GM12878 (cell line): ENCODE measurements around the gene OR2AT4. TPM values are rescaled to one million over a fixed set of nuclear protein-coding genes. Genes with fewer than 3 reads are reported as not detected.
A peak's percentile ranks its signal among the peaks of the same experiment; 100 is the strongest.
"Not testable (repeated sequence)": the region's sequence is repeated elsewhere in the genome, so short reads cannot be mapped to it uniquely, and the experiment has no call there.

ENCODE experiments used
- ATAC-seq: fragments of 200-7000 bp; cut with Tn5 transposase; 3 replicates; pipeline ENCODE4 v1.9.1; 2020; ENCODE audit warnings: mild to moderate bottlenecking, moderate library complexity
- BruUV-seq: library from RNA; stranded (reverse); fragments of 400-500 nt; replicated peaks from 2 replicates; lab custom pipeline; 2021; lab: Mats Ljungman, UMichigan
- CTCF ChIA-PET: fragments of 300-600 bp; sonication (Branson Sonifier 250); formaldehyde crosslinking; extraction: SDS; loops from one replicate; lab custom pipeline; 2021; ENCODE audit warnings: inconsistent platforms; lab: Yijun Ruan, JAX
- POLR2A ChIA-PET: fragments of 350-600 bp; formaldehyde crosslinking; extraction: SDS; loops from one replicate; lab custom pipeline; 2021; ENCODE audit warnings: inconsistent platforms; lab: Charles Lee
- RAD21 ChIA-PET: fragments of 300-600 bp; sonication (Branson Sonifier 250); formaldehyde crosslinking; loops from one replicate; lab custom pipeline; 2023; ENCODE audit warnings: antibody characterized with exemption; ENCODE audit not compliant: unreplicated experiment; lab: Charles Lee
- SMC1A ChIA-PET: fragments of 300-600 bp; sonication (Branson Sonifier 250); formaldehyde crosslinking; loops from one replicate; lab custom pipeline; 2023; ENCODE audit not compliant: unreplicated experiment, uncharacterized antibody; lab: Charles Lee
- DNase-seq: peaks from one replicate; pipeline ENCODE4 v3.0.0-alpha.2; 2011; ENCODE audit warnings: low read depth, low spot score
- FAIRE-seq: peaks from 3 replicates; lab custom pipeline; 2011; peaks lifted over from hg19 to GRCh38; lab: Jason Lieb, UNC
- H2AFZ ChIP-seq: 2 replicates; pipeline ENCODE4 v1.6.0; 2011; ENCODE audit warnings: low read depth, low read length, control low read depth; ENCODE audit not compliant: control insufficient read depth
- H3K27ac ChIP-seq: 2 replicates; pipeline ENCODE4 v1.5.1; 2011; ENCODE audit warnings: control low read depth; ENCODE audit not compliant: control insufficient read depth, insufficient read depth
- H3K27me3 ChIP-seq, 2 experiments: replicated peaks in 1 of 2; 2 replicates each; pipeline versions ENCODE4 v1.6.0 to v1.6.1; 2011; ENCODE audit warnings: low read length in 1 of 2; ENCODE audit not compliant: control insufficient read depth in 2 of 2, insufficient read depth in 2 of 2
- H3K36me3 ChIP-seq, 2 experiments: 2 replicates each; pipeline ENCODE4 v1.5.1; 2011; ENCODE audit warnings: low read length in 1 of 2; ENCODE audit not compliant: control insufficient read depth in 2 of 2, insufficient read depth in 2 of 2
- H3K4me1 ChIP-seq: 2 replicates; pipeline ENCODE4 v1.6.1; 2011; ENCODE audit warnings: mild to moderate bottlenecking, low read length, moderate library complexity, mixed read lengths; ENCODE audit not compliant: control insufficient read depth, insufficient read depth
- H3K4me2 ChIP-seq: 2 replicates; pipeline ENCODE4 v1.6.0; 2011; ENCODE audit warnings: control low read depth; ENCODE audit not compliant: control insufficient read depth, insufficient read depth
- H3K4me3 ChIP-seq: fragments of 200-600 bp; sonication (generic); 2 replicates; pipeline ENCODE4 v1.5.1; 2016
- H3K79me2 ChIP-seq: 2 replicates; pipeline ENCODE4 v1.6.0; 2011; ENCODE audit warnings: low read length; ENCODE audit not compliant: control insufficient read depth, insufficient read depth
- H3K9ac ChIP-seq: 2 replicates; pipeline ENCODE4 v1.8.0; 2011; ENCODE audit warnings: low read length, control low read depth, mixed read lengths; ENCODE audit not compliant: control insufficient read depth, insufficient read depth
- H3K9me3 ChIP-seq: replicated peaks from 3 replicates; pipeline ENCODE4 v1.5.1; 2011; ENCODE audit warnings: mild to moderate bottlenecking, low read length; ENCODE audit not compliant: control insufficient read depth, insufficient read depth
- H4K20me1 ChIP-seq: 2 replicates; pipeline ENCODE4 v1.6.0; 2011; ENCODE audit not compliant: control insufficient read depth, insufficient read depth
- SMARCA5 ChIP-seq: fragments of 450-650 bp; IDR thresholded peaks from 2 replicates; pipeline ENCODE4 v1.6.1; 2017; ENCODE audit warnings: mild to moderate bottlenecking
- STAT1 ChIP-seq: fragments of 450-650 bp; conservative IDR thresholded peaks from 2 replicates; pipeline ENCODE4 v1.6.1; 2014; ENCODE audit warnings: antibody characterized with exemption, mild to moderate bottlenecking
- ZNF217 ChIP-seq: fragments of 450-650 bp; IDR thresholded peaks from 2 replicates; pipeline ENCODE4 v1.6.1; 2017; ENCODE audit warnings: antibody characterized with exemption, mild to moderate bottlenecking
- WGBS: methylation state at CpG from one replicate; pipeline ENCODE4 v1.1.6; 2016; ENCODE audit warnings: low lambda C conversion rate; ENCODE audit not compliant: insufficient replicate concordance, insufficient coverage; ENCODE audit errors: missing lambda C conversion rate; 5-methylcytosine and 5-hydroxymethylcytosine counted together
- in situ Hi-C: fragments of 300-500 bp; cut with MboI; formaldehyde crosslinking; loops from 9 replicates; pipeline ENCODE4 v1.14.3; 2018; ENCODE audit warnings: mixed read lengths
- intact Hi-C: fragments of 100-400 bp; cut with micrococcal nuclease; formaldehyde crosslinking; loops from one replicate; pipeline ENCODE4 v1.14.2; 2022; ENCODE audit not compliant: unreplicated experiment
- polyA plus RNA-seq, 11 experiments: library from polyadenylated mRNA; depleted of rRNA in 4 of 11; unstranded in 6 of 11; stranded (reverse) in 5 of 11; fragments of >200 nt; fragmentation: Nextera tagmentation in 4 of 11; fragmentation: Illumina TruSeq in 1 of 11; extraction: Ambion mirVana in 4 of 11; extraction: Trizol in 1 of 11; gene quantifications; 1 replicate in 1 of 11; 2 replicates in 10 of 11; pipeline versions ENCODE4 v1.2.1 to v1.2.3, GENCODE V29; 2011 to 2016; ENCODE audit warnings: inconsistent platforms in 2 of 11, missing spikeins in 2 of 11, low read depth in 1 of 11
- total RNA-seq, 4 experiments: library from RNA; depleted of rRNA in 3 of 4; stranded (reverse); fragments of >200 nt in 3 of 4; fragmentation: Illumina TruSeq in 1 of 4; extraction: Trizol in 1 of 4; gene quantifications; 2 replicates each; pipeline versions ENCODE4 v1.2.1 to v1.2.3, GENCODE V29; 2013 to 2021
- TF ChIP-seq, protein P1 (sequence below): fragments of 450-650 bp; IDR thresholded peaks from 2 replicates; pipeline ENCODE4 v1.6.1; 2016; ENCODE audit warnings: mild to moderate bottlenecking

OR2AT4 gene
- total and polyA plus RNA-seq, 10 of the 15 experiments (the other 5 are each of a cell fraction or from before 2014, with no cell fraction given) = 0.01 TPM; not detected in 9

GRCh38 chr11:75105967-75106681 is 9.4 kb upstream of the OR2AT4 start:
- H3K9me3 ChIP-seq, H3K27ac ChIP-seq, H2AFZ ChIP-seq, DNase-seq, H3K79me2 ChIP-seq, intact Hi-C loops, H3K27me3 ChIP-seq, H3K4me2 ChIP-seq, H3K9ac ChIP-seq, in situ Hi-C loops, H3K36me3 ChIP-seq, H3K4me1 ChIP-seq, FAIRE-seq, RAD21 ChIA-PET, ATAC-seq, BruUV-seq, H4K20me1 ChIP-seq, H3K4me3 ChIP-seq: not testable (repeated sequence)
- ChIA-PET CTCF (interaction anchor here (1.1 to 3.6 kb wide), 4 partner anchors 35 to 84 kb away, joined by 3 to 20 read pairs (median 4); no protein-coding TSS in a partner anchor), SMC1A (interaction anchor here (1.3 kb wide), 1 partner anchor 10 kb away, joined by 4 read pairs; the partner anchor contains the start of gene OR2AT4), POLR2A (interaction anchor here (0.7 kb wide), 2 partner anchors 125 to 618 kb away, joined by 3 read pairs; no protein-coding TSS in a partner anchor)
- TF ChIP-seq ZNF217 (peak; percentile 63; the same call in 1 of the 2 replicates), SMARCA5 (0 out of 2 replicates have a peak, but pooled peaks have one; percentile 26)
- 0% methylated on average over 2 of the region's 2 CpGs for WGBS

DNA sequence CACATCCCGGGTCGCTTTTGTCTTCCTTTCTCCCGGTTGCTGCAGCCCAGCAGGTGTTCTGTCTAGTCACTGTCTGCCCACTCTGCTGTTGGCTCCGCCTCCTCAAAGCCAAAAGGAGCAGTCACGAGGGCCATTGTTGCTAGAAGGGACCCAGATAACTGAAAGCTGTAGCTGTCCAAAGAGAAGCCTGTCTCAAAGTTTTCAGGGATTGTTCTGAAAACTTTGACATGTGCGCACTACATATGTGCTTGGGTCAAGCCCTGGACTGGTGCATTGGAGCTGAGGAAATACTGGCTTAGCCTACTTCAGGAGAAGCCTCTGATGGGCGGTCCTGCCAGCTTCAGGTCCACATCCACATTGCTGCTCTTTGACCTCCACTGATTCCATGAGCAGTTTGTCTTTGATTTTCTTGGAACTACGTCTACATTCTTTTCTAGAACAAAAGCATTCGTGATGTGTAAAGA is 8.8 kb upstream of the OR2AT4 start:
- CTCF ChIA-PET = interaction anchor here (0.7 to 3.6 kb wide), 4 partner anchors 36 to 143 kb away, joined by 3 to 20 read pairs (median 4); no protein-coding TSS in a partner anchor
- no peak overlapping the region for H3K4me2 ChIP-seq
- no peaks in the 10 kb centered on the region for H3K79me2 ChIP-seq
- no peak overlapping the region for H3K4me3 ChIP-seq
- in situ Hi-C loops (no loop called here), intact Hi-C loops (no loop called here)
- no peak overlapping the region for H3K27ac ChIP-seq
- RAD21 ChIA-PET = no interaction called here
- 44% methylated on average over 9 of the region's 9 CpGs for WGBS
- TF ChIP-seq, protein P1, sequence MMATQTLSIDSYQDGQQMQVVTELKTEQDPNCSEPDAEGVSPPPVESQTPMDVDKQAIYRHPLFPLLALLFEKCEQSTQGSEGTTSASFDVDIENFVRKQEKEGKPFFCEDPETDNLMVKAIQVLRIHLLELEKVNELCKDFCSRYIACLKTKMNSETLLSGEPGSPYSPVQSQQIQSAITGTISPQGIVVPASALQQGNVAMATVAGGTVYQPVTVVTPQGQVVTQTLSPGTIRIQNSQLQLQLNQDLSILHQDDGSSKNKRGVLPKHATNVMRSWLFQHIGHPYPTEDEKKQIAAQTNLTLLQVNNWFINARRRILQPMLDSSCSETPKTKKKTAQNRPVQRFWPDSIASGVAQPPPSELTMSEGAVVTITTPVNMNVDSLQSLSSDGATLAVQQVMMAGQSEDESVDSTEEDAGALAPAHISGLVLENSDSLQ = no peak
- TF ChIP-seq STAT1 = no peak
- DNase-seq (no peak), FAIRE-seq (no peak), ATAC-seq (peak; percentile 32; the same call in 2 of the 3 replicates)
- H2AFZ ChIP-seq = no peak overlapping the region
- no peaks in the 10 kb centered on the region for H3K36me3 ChIP-seq
- POLR2A ChIA-PET = interaction anchor here (0.7 to 1.1 kb wide), 2 partner anchors 9 to 618 kb away, joined by 3 read pairs; partner anchors contain the start of gene OR2AT4
- peaks cover 5% of the 10 kb centered on the region; the same call in 1 of the 2 replicates for H3K4me1 ChIP-seq
- H3K9me3 ChIP-seq = no peaks in the 10 kb centered on the region; the same call in 1 of the 3 replicates
- no peaks in the 10 kb centered on the region for H3K27me3 ChIP-seq
- no peak overlapping the region for H3K9ac ChIP-seq
- H4K20me1 ChIP-seq = no peaks in the 10 kb centered on the region
- no TSS peak for BruUV-seq
- SMC1A ChIA-PET = interaction anchor here (0.7 to 1.6 kb wide), 2 partner anchors 20 to 35 kb away, joined by 3 to 4 read pairs; no protein-coding TSS in a partner anchor
